MM.1S (cell line): Measurements from ENCODE around the gene OSBPL5.

Source experiments
- DNase-seq: peaks from one replicate; pipeline ENCODE4 v3.0.0-alpha.2; 2015
- H2AFZ ChIP-seq: fragments of 300-600 bp; sonication (generic); 2 replicates; pipeline ENCODE4 v1.6.0; 2016; ENCODE audit warnings: antibody characterized with exemption, low read length
- H3F3A ChIP-seq: fragments of 300-600 bp; sonication (generic); 2 replicates; pipeline ENCODE4 v1.6.1; 2016; ENCODE audit warnings: mild to moderate bottlenecking, antibody characterized with exemption, low read length, moderate library complexity, mixed read lengths; ENCODE audit not compliant: insufficient read depth
- H3K27ac ChIP-seq: fragments of 300-600 bp; sonication (generic); 2 replicates; pipeline ENCODE4 v1.5.1; 2016; ENCODE audit warnings: mild to moderate bottlenecking, low read length
- H3K27me3 ChIP-seq: fragments of 300-600 bp; sonication (generic); replicated peaks from 2 replicates; pipeline ENCODE4 v1.6.0; 2016; ENCODE audit warnings: low read length; ENCODE audit not compliant: insufficient read depth
- H3K36me3 ChIP-seq: fragments of 300-600 bp; sonication (generic); replicated peaks from 2 replicates; pipeline ENCODE4 v1.6.1; 2016; ENCODE audit warnings: mild to moderate bottlenecking, low read length, mixed read lengths; ENCODE audit not compliant: insufficient read depth
- H3K4me1 ChIP-seq: fragments of 300-600 bp; sonication (generic); 2 replicates; pipeline ENCODE4 v1.6.1; 2016; ENCODE audit warnings: low read length, mixed read lengths
- H3K4me2 ChIP-seq: fragments of 300-600 bp; sonication (generic); 2 replicates; pipeline ENCODE4 v1.6.0; 2016; ENCODE audit warnings: low read depth, low read length
- H3K4me3 ChIP-seq: fragments of 300-600 bp; sonication (generic); 2 replicates; pipeline ENCODE4 v1.5.1; 2016; ENCODE audit warnings: low read length, mixed read lengths
- H3K79me2 ChIP-seq: fragments of 300-600 bp; sonication (generic); 2 replicates; pipeline ENCODE4 v1.6.1; 2016; ENCODE audit warnings: mixed run types, low read length, mixed read lengths
- H3K9ac ChIP-seq: fragments of 300-600 bp; sonication (generic); 2 replicates; pipeline ENCODE4 v1.6.1; 2016; ENCODE audit warnings: low read length, mixed read lengths
- H3K9me2 ChIP-seq: fragments of 300-600 bp; sonication (generic); replicated peaks from 2 replicates; pipeline ENCODE4 v1.6.1; 2016; ENCODE audit warnings: mild to moderate bottlenecking, low read length, mixed read lengths; ENCODE audit not compliant: insufficient read depth
- H3K9me3 ChIP-seq: fragments of 300-600 bp; sonication (generic); replicated peaks from 2 replicates; pipeline ENCODE4 v1.6.1; 2016; ENCODE audit warnings: mild to moderate bottlenecking, low read length, mixed read lengths; ENCODE audit not compliant: insufficient read depth
- H4K20me1 ChIP-seq: fragments of 300-600 bp; sonication (generic); 2 replicates; pipeline ENCODE4 v1.6.1; 2016; ENCODE audit warnings: mild to moderate bottlenecking, low read length, moderate library complexity, mixed read lengths; ENCODE audit not compliant: insufficient read depth
- CTCF ChIP-seq: fragments of 300-600 bp; sonication (generic); IDR thresholded peaks from 2 replicates; pipeline ENCODE4 v1.5.1; 2016; ENCODE audit warnings: antibody characterized with exemption, low read length, mixed read lengths
- EZH2 ChIP-seq: fragments of 300-600 bp; sonication (generic); optimal IDR thresholded peaks from 2 replicates; pipeline ENCODE3; 2017; ENCODE audit warnings: low read depth, mild to moderate bottlenecking, antibody characterized with exemption, low read length, mixed read lengths
- EZH2phosphoT487 ChIP-seq: fragments of 300-600 bp; sonication (generic); IDR thresholded peaks from 2 replicates; pipeline ENCODE4 v1.6.1; 2018; ENCODE audit warnings: antibody characterized with exemption, low read length

Gene OSBPL5

GRCh38 chr11:3161720-3162409 is 3.2 kb downstream of the OSBPL5 start:
- H2AFZ ChIP-seq = no peak overlapping the region
- H3K4me2 ChIP-seq = no peak overlapping the region
- no peak overlapping the region for H3K9ac ChIP-seq
- H3K27me3 ChIP-seq = peaks cover 15% of the 10 kb centered on the region
- no peak for DNase-seq
- peaks cover 10% of the 10 kb centered on the region; the same call in 1 of the 2 replicates for H3K79me2 ChIP-seq
- H3K9me3 ChIP-seq = no peaks in the 10 kb centered on the region
- no peaks in the 10 kb centered on the region for H3K9me2 ChIP-seq
- H3K27ac ChIP-seq = no peak overlapping the region
- H3K4me1 ChIP-seq = no peaks in the 10 kb centered on the region
- no peaks in the 10 kb centered on the region for H4K20me1 ChIP-seq
- no peak overlapping the region for H3K4me3 ChIP-seq
- TF ChIP-seq EZH2 (no peak), CTCF (no peak), EZH2phosphoT487 (no peak)
- H3F3A ChIP-seq = no peaks in the 10 kb centered on the region
- H3K36me3 ChIP-seq = no peaks in the 10 kb centered on the region

- H3K4me2 ChIP-seq = no peak overlapping the region
- H3K4me3 ChIP-seq = no peak overlapping the region
- no peak for DNase-seq
- H3K9ac ChIP-seq = no peak overlapping the region
- H3K9me3 ChIP-seq = no peaks in the 10 kb centered on the region
- no peak overlapping the region for H2AFZ ChIP-seq
- H3K27ac ChIP-seq = no peak overlapping the region
- no peaks in the 10 kb centered on the region for H3K4me1 ChIP-seq
- TF ChIP-seq EZH2 (no peak), EZH2phosphoT487 (no peak), CTCF (no peak)
- H4K20me1 ChIP-seq = no peaks in the 10 kb centered on the region
- H3K27me3 ChIP-seq = peaks cover 10% of the 10 kb centered on the region
- no peaks in the 10 kb centered on the region for H3F3A ChIP-seq
- no peaks in the 10 kb centered on the region for H3K9me2 ChIP-seq
- peaks cover 10% of the 10 kb centered on the region; the same call in 1 of the 2 replicates for H3K79me2 ChIP-seq
- no peaks in the 10 kb centered on the region for H3K36me3 ChIP-seq
Observed at GRCh38 chr11:3161309-3161708, 3.8 kb downstream of the OSBPL5 start.

- Histone ChIP-seq H3K9me3 (no peaks in the 10 kb centered on the region), H3K4me3 (no peak overlapping the region), H4K20me1 (no peaks in the 10 kb centered on the region), H3K9me2 (no peaks in the 10 kb centered on the region), H3K36me3 (no peaks in the 10 kb centered on the region), H3K4me1 (no peaks in the 10 kb centered on the region), H3K27ac (no peak overlapping the region), H3K79me2 (peaks cover 13% of the 10 kb centered on the region), H3K27me3 (0 out of 2 replicates have a peak, but pooled peaks cover under 1% of the 10 kb centered on the region), H3K9ac (no peak overlapping the region), H3F3A (no peaks in the 10 kb centered on the region), H2AFZ (no peak overlapping the region), H3K4me2 (no peak overlapping the region)
- no peak for DNase-seq
- TF ChIP-seq CTCF = no peak
- no peak for TF ChIP-seq EZH2phosphoT487
- no peak for TF ChIP-seq EZH2
Observed at GRCh38 chr11:3160252-3161031, 4.7 kb downstream of the OSBPL5 start.
